Lower leg skin (tissue), 3 donors: ENCODE measurements around the gene R3HDM2.

Experiments
- CTCF ChIP-seq, 3 donors: fragments of 450-650 bp; IDR thresholded peaks; one replicate each; pipeline ENCODE4 v1.5.1; 2016; ENCODE audit warnings: antibody characterized with exemption in 3 of 3, mild to moderate bottlenecking in 3 of 3, moderate library complexity in 2 of 3
- POLR2A ChIP-seq, 2 donors: fragments of 450-650 bp; IDR thresholded peaks; one replicate each; pipeline ENCODE4 v1.6.1; 2016 to 2017; ENCODE audit warnings: antibody characterized with exemption in 2 of 2, mild to moderate bottlenecking in 1 of 2, moderate library complexity in 1 of 2

- TF ChIP-seq CTCF (IDR thresholded peaks at IDR 0.05) (no peak), POLR2A (IDR thresholded peaks at IDR 0.05) (no peak)
Measured at GRCh38 chr12:57296291-57296690, 134.6 kb downstream of the R3HDM2 start.
